Neural cell (in vitro differentiated cells): ENCODE results near the gene PGA3. TPM values are rescaled to one million over a fixed set of nuclear protein-coding genes. Genes with fewer than 3 reads are reported as not detected.

Experiments used
- H2AFZ ChIP-seq: fragments of 200-600, 300-800 bp; sonication (generic), shearing (Covaris generic); 2 replicates; pipeline ENCODE4 v1.6.0; 2014; ENCODE audit warnings: low read depth, mild to moderate bottlenecking, antibody characterized with exemption, low read length, moderate library complexity
- H3F3A ChIP-seq: fragments of 200-600 bp; shearing (Covaris generic); 2 replicates; pipeline ENCODE4 v1.6.1; 2016; ENCODE audit warnings: mild to moderate bottlenecking, moderate library complexity, mixed read lengths, antibody characterized with exemption, low read length; ENCODE audit not compliant: insufficient read depth, poor library complexity, severe bottlenecking
- H3K27ac ChIP-seq: fragments of 200-600, 300-800 bp; sonication (generic), shearing (Covaris generic); 2 replicates; pipeline ENCODE4 v1.5.1; 2014; ENCODE audit warnings: mild to moderate bottlenecking, low read length, moderate library complexity
- H3K27me3 ChIP-seq: fragments of 300-800, 200-600 bp; sonication (generic), shearing (Covaris generic); 2 replicates; pipeline ENCODE4 v1.6.0; 2014; ENCODE audit warnings: mild to moderate bottlenecking, low read depth, low read length, moderate library complexity; ENCODE audit not compliant: insufficient read depth
- H3K36me3 ChIP-seq: fragments of 300-800, 200-600 bp; sonication (generic), shearing (Covaris generic); 2 replicates; pipeline ENCODE4 v1.5.1; 2014; ENCODE audit warnings: mild to moderate bottlenecking, antibody characterized with exemption, low read length, moderate library complexity; ENCODE audit not compliant: insufficient read depth
- H3K4me2 ChIP-seq: fragments of 300-800, 200-600 bp; sonication (generic), shearing (Covaris generic); 2 replicates; pipeline ENCODE4 v1.6.0; 2014; ENCODE audit warnings: mild to moderate bottlenecking, low read length
- H3K4me3 ChIP-seq: fragments of 300-800, 200-600 bp; sonication (generic), shearing (Covaris generic); 2 replicates; pipeline ENCODE4 v1.5.1; 2014; ENCODE audit warnings: mild to moderate bottlenecking, low read length, moderate library complexity
- H3K79me2 ChIP-seq: fragments of 200-600 bp; shearing (Covaris generic); replicated peaks from 2 replicates; pipeline ENCODE4 v1.6.0; 2014; ENCODE audit warnings: mild to moderate bottlenecking, low read length, moderate library complexity; ENCODE audit not compliant: insufficient read depth
- H3K9ac ChIP-seq: fragments of 300-800, 200-600 bp; sonication (generic), shearing (Covaris generic); 2 replicates; pipeline ENCODE4 v1.6.1; 2016; ENCODE audit warnings: mild to moderate bottlenecking, low read length, mixed read lengths
- H3K9me2 ChIP-seq: fragments of 200-600 bp; shearing (Covaris generic); 2 replicates; pipeline ENCODE4 v1.6.1; 2016; ENCODE audit warnings: mild to moderate bottlenecking, low read length, mixed read lengths; ENCODE audit not compliant: insufficient read depth
- H3K9me3 ChIP-seq: fragments of 200-600, 300-800 bp; sonication (generic), shearing (Covaris generic); 2 replicates; pipeline ENCODE4 v1.6.1; 2016; ENCODE audit warnings: mild to moderate bottlenecking, mixed run types, low read length, moderate library complexity, mixed read lengths
- H4K20me1 ChIP-seq: fragments of 200-600 bp; shearing (Covaris generic); 2 replicates; pipeline ENCODE4 v1.6.1; 2016; ENCODE audit warnings: mild to moderate bottlenecking, mixed run types; ENCODE audit not compliant: insufficient read depth
- EP300 ChIP-seq: fragments of 450-650 bp; conservative IDR thresholded peaks from 2 replicates; pipeline ENCODE4 v1.6.1; 2014; ENCODE audit warnings: antibody characterized with exemption, mild to moderate bottlenecking, moderate library complexity; ENCODE audit not compliant: poor library complexity, severe bottlenecking
- EZH2 ChIP-seq: fragments of 200-600, 300-800 bp; shearing (Covaris generic), sonication (generic); IDR thresholded peaks from 2 replicates; pipeline ENCODE4 v1.6.1; 2014; ENCODE audit warnings: antibody characterized with exemption, low read length, borderline replicate concordance, mild to moderate bottlenecking; ENCODE audit not compliant: insufficient read depth, poor library complexity, severe bottlenecking
- MXI1 ChIP-seq: fragments of 450-650 bp; conservative IDR thresholded peaks from 2 replicates; pipeline ENCODE4 v1.6.1; 2014; ENCODE audit warnings: antibody characterized with exemption, mild to moderate bottlenecking; ENCODE audit not compliant: poor library complexity, severe bottlenecking
- POLR2AphosphoS5 ChIP-seq: IDR thresholded peaks from 2 replicates; pipeline ENCODE4 v1.6.1; 2012
- RAD21 ChIP-seq: fragments of 450-650 bp; conservative IDR thresholded peaks from 2 replicates; pipeline ENCODE4 v1.6.1; 2014; ENCODE audit warnings: antibody characterized with exemption, mild to moderate bottlenecking, moderate library complexity
- SMC3 ChIP-seq: fragments of 450-650 bp; conservative IDR thresholded peaks from 2 replicates; pipeline ENCODE4 v1.6.1; 2014; ENCODE audit warnings: antibody characterized with exemption, mild to moderate bottlenecking, moderate library complexity; ENCODE audit not compliant: poor library complexity
- TAF1 ChIP-seq: IDR thresholded peaks from 2 replicates; pipeline ENCODE4 v1.6.1; 2012; ENCODE audit warnings: low read depth
- polyA plus RNA-seq: library from polyadenylated mRNA; depleted of rRNA; stranded (reverse); fragments of >200 nt; gene quantifications from 2 replicates; pipeline ENCODE4 v1.2.3, GENCODE V29; 2014
- TF ChIP-seq, protein P1 (sequence below): IDR thresholded peaks from 2 replicates; pipeline ENCODE4 v1.6.1; 2012; ENCODE audit warnings: borderline replicate concordance
- TF ChIP-seq, protein P2 (sequence below): fragments of 450-650 bp; IDR thresholded peaks from 2 replicates; pipeline ENCODE4 v1.5.1; 2014; ENCODE audit warnings: antibody characterized with exemption, mild to moderate bottlenecking, moderate library complexity; ENCODE audit not compliant: poor library complexity, severe bottlenecking

Gene PGA3
- polyA plus RNA-seq, 1 donor from 2014 or later, result not detected

DNA sequence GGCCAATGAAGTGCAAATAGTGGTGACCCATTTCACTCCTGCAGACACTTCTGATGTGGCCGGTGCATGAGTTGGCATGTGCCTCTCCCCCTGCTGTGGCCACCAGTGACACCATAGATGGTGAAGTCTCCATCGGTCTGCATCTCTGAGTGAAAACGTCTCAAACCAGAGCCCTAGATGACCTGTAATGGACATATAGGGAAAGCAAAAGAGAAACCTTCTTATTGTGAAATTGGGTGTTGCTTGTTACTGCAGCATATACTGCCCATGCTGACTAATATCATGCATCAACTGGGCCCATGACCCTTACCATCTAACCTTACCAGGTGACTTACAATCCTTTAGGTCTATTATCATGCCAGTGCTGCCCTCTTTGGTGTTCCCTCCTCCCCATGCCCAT is 30.4 kb upstream of the PGA3 start:
- no peak overlapping the region for H2AFZ ChIP-seq
- no peak for TF ChIP-seq RAD21
- TF ChIP-seq SMC3, result no peak
- TF ChIP-seq EP300, result no peak
- no peak for TF ChIP-seq EZH2
- TF ChIP-seq TAF1, result no peak
- TF ChIP-seq, protein P1, sequence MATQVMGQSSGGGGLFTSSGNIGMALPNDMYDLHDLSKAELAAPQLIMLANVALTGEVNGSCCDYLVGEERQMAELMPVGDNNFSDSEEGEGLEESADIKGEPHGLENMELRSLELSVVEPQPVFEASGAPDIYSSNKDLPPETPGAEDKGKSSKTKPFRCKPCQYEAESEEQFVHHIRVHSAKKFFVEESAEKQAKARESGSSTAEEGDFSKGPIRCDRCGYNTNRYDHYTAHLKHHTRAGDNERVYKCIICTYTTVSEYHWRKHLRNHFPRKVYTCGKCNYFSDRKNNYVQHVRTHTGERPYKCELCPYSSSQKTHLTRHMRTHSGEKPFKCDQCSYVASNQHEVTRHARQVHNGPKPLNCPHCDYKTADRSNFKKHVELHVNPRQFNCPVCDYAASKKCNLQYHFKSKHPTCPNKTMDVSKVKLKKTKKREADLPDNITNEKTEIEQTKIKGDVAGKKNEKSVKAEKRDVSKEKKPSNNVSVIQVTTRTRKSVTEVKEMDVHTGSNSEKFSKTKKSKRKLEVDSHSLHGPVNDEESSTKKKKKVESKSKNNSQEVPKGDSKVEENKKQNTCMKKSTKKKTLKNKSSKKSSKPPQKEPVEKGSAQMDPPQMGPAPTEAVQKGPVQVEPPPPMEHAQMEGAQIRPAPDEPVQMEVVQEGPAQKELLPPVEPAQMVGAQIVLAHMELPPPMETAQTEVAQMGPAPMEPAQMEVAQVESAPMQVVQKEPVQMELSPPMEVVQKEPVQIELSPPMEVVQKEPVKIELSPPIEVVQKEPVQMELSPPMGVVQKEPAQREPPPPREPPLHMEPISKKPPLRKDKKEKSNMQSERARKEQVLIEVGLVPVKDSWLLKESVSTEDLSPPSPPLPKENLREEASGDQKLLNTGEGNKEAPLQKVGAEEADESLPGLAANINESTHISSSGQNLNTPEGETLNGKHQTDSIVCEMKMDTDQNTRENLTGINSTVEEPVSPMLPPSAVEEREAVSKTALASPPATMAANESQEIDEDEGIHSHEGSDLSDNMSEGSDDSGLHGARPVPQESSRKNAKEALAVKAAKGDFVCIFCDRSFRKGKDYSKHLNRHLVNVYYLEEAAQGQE, result no peak
- H3K4me3 ChIP-seq, result no peak overlapping the region
- H4K20me1 ChIP-seq, result no peaks in the 10 kb centered on the region
- no peaks in the 10 kb centered on the region for H3K36me3 ChIP-seq
- H3K27me3 ChIP-seq, result no peaks in the 10 kb centered on the region
- H3K79me2 ChIP-seq, result no peaks in the 10 kb centered on the region
- H3K4me2 ChIP-seq, result no peak overlapping the region
- no peak overlapping the region for H3K9ac ChIP-seq
- no peaks in the 10 kb centered on the region for H3K9me3 ChIP-seq
- no peaks in the 10 kb centered on the region for H3F3A ChIP-seq
- no peaks in the 10 kb centered on the region for H3K9me2 ChIP-seq
- H3K27ac ChIP-seq, result no peak overlapping the region

DNA sequence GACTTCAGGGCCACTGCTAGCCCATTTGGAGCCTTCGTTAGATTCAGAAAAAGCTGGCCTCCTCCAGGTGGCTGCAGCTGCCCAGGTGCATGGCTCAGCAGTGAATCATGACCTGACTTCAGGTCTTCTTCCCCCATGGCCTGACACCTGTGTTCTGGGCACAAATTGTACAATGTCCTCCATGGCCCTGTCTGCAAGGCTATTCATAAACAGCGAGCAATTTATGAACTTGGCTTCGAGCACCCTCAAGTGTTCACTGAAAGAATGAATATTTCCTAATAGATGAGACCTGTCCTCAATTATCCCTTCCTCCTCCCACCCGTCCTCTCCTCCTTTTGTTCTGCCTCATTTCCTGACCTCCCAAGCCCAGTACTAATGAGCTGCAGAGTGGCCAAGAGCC is 29.9 kb upstream of the PGA3 start:
- Histone ChIP-seq H3K9me2 (no peaks in the 10 kb centered on the region), H3K4me2 (no peak overlapping the region), H3K9me3 (no peaks in the 10 kb centered on the region), H3F3A (no peaks in the 10 kb centered on the region), H3K27me3 (no peaks in the 10 kb centered on the region), H3K9ac (no peak overlapping the region), H3K4me3 (no peak overlapping the region), H3K27ac (no peak overlapping the region), H3K36me3 (no peaks in the 10 kb centered on the region), H4K20me1 (no peaks in the 10 kb centered on the region), H2AFZ (no peak overlapping the region), H3K79me2 (no peaks in the 10 kb centered on the region)
- TF ChIP-seq TAF1, result no peak
- TF ChIP-seq EP300, result no peak
- TF ChIP-seq, protein P2, sequence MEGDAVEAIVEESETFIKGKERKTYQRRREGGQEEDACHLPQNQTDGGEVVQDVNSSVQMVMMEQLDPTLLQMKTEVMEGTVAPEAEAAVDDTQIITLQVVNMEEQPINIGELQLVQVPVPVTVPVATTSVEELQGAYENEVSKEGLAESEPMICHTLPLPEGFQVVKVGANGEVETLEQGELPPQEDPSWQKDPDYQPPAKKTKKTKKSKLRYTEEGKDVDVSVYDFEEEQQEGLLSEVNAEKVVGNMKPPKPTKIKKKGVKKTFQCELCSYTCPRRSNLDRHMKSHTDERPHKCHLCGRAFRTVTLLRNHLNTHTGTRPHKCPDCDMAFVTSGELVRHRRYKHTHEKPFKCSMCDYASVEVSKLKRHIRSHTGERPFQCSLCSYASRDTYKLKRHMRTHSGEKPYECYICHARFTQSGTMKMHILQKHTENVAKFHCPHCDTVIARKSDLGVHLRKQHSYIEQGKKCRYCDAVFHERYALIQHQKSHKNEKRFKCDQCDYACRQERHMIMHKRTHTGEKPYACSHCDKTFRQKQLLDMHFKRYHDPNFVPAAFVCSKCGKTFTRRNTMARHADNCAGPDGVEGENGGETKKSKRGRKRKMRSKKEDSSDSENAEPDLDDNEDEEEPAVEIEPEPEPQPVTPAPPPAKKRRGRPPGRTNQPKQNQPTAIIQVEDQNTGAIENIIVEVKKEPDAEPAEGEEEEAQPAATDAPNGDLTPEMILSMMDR, result no peak
- no peak for TF ChIP-seq MXI1
- TF ChIP-seq, protein P1, result no peak
- TF ChIP-seq RAD21, result no peak
- TF ChIP-seq POLR2AphosphoS5, result no peak
- TF ChIP-seq EZH2, result no peak
- no peak for TF ChIP-seq SMC3
